Activated naive CD8-positive, alpha-beta T cell treated with anti-CD3 and anti-CD28 coated beads, Interleukin-2, amount 50 U/mL, for 16 hours (primary cell): ENCODE measurements around the gene MIER3.

Experiments
- DNase-seq: peaks from one replicate; pipeline ENCODE4 v3.0.0-alpha.2; 2020; ENCODE audit warnings: low read depth, low spot score

Gene MIER3

GRCh38 chr5:56900395-56900794 lies 51.5 kb downstream of the MIER3 start:
- no peak for DNase-seq

- no peak for DNase-seq
Measured at GRCh38 chr5:56898213-56898612, 53.7 kb downstream of the MIER3 start.

GRCh38 chr5:56896763-56897162 lies 55.2 kb downstream of the MIER3 start:
- no peak for DNase-seq

- DNase-seq = no peak
Measured at GRCh38 chr5:56893251-56893951, 58.5 kb downstream of the MIER3 start.

GRCh38 chr5:56881571-56881970 lies 70.4 kb downstream of the MIER3 start:
- no peak for DNase-seq

- DNase-seq = no peak
Measured at GRCh38 chr5:56876327-56876726, 75.6 kb downstream of the MIER3 start.

GRCh38 chr5:56873056-56873455 lies 78.9 kb downstream of the MIER3 start:
- no peak for DNase-seq

- no peak for DNase-seq
Measured at GRCh38 chr5:56871777-56872176, 80.1 kb downstream of the MIER3 start.
